ENCODE data around the gene SH2D5.
"Not testable (repeated sequence)": the region's sequence is repeated elsewhere in the genome, so short reads cannot be mapped to it uniquely, and the experiment has no call there.

The SH2D5 gene

DNA sequence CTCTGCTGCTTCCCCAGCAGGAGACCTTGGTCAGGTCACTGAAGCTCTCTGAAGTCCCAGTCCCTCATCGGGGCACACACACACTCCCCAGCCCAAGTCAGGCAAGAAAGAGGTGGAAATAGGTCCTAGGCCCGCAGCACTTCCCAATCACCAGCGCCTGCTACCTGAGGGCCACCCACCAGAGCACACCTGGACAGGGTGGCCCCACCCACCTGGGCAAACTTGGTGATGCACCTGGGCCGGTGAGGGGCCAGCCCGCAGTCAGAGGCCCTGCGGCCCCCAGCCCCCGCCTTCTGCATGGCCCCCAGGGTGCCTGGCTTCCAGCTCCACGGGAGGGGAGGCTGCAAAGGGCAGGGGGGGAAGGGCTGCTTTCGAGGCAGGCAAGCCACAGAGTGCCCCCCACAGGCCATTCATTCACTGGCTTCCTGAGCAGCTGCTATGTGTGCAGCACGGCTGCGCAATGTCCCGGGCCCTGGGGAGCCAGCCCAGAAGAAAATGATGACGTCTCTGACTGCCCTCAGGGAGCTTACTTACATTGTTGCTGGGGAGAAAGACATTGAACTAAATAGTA lies 4.7 kb downstream of the SH2D5 start:
- no peak for DNase-seq

DNA sequence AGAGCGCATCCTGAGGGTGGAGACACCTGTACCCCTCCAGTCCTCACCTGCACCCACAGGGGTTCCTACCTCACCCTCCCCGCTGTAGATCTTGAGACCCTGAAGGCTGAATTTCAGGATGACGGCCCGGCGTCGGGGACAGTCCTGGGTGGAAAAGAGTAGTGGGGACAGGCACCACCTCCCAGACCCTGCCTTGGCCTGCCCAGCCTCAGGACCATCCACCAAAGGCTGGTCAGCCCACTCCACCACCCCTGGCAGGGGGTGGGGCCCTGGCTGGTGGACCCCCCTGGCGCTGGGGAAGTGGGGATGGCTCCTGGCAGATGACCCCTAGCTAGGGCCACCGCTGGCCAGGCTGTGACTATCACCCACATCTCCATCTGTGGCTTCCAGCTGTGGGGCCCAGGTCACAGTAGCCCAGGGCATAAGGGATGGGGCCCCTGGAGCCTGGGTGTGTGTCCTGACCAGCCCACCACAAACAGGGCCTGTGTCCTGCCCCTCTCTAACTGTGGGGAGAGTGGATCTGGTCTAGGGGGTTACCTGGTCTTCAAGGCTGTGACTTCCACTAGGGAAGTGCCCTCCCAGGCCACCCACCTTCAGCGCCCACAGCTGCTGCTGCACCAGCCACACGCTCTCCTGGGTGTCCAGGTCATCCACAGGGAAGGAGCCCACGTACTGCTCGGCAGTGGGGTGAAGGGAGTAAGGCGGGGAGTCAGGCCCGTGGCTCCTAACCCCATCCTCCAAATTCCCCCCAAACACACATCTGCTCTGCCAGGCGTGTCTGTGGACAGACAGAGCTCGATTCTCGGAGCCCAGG lies 5.4 kb downstream of the SH2D5 start:
- no peak for DNase-seq

DNA sequence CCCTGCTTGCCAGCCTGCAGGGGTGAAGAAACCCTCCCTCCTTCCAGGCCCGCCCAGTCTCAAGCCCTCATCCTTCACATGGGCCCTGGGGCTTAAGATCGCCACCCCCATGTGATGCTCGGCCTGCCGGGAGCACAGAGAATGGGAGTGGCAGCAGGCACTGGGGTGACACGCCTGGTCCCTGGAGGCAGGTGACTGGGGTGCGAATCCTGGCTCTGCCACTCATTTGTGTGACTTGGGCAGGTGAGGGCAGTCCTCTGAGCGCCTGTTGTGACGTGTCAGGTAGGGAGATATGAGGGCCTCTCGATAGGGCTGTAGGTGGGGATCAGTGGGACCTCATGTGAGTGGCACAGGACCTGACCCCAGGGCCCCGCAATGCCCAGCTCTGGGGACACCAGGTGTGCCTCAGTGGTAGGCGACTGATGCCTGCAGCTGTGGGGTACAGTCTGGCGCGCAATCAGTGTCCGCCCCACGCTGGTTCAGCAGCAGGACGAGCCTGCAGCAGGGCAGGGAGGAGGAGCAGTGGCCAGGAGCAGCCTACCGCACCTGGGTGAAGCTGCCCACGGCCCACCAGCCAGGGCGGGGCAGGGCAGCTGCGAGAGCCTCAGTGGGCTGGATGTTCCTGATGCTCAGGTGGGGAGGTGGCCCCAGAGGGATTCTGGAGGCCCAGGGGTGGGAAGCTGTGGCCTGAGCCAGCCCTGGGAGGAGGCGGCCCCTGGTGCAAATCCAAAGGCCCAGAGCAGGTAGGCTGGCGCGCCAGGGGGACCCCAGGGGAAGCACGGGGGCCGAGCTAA lies 6.2 kb downstream of the SH2D5 start:
- no peak for DNase-seq

- DNase-seq = no peak
Observed at GRCh38 chr1:20725189-20726117, 7.0 kb downstream of the SH2D5 start.

DNA sequence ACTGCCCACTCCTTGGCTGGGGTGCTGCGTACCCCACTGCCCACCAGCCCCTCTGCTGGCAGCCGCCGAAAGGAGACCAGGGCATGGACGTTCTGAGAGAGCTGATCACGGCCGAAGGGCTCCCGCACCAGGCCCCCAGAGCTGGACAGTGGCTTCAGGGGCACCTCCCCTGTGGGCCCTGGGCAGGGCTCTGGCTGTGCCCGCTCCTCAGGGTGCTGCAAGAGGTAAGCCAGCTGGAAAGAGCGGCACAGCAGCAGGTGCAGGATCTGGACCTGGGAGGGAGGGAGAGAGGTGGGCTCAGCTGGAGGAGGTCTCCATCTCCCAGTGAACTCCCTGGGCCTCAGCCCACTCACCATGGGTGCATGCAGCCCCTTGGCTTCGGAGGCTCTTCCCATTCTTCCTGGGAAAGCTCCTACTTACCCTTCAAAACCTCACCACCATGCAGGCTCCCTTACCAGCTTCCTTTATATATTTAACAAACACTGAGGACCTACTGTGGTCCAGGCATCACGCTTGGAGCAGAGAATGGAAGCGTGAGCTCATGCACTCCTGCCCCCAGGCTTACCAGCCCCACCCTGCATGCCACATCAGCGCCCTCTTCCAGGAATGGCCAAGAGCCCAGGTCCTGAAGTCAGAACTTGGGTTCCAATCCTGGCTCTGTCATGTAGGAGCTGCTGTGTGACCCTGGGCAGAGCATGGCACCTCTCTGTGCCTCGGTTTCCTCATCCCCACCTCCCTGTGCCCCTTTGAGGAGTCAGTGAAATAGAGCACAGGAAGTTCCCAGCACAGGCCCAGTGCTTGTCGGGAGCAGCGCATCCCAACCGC lies 7.9 kb downstream of the SH2D5 start:
- no peak for DNase-seq

- no peak for DNase-seq
Observed at GRCh38 chr1:20723537-20724363, 8.8 kb downstream of the SH2D5 start.

- DNase-seq = no peak
Observed at GRCh38 chr1:20723159-20723536, 9.4 kb downstream of the SH2D5 start.

- no peak for DNase-seq
Observed at GRCh38 chr1:20721117-20722061, 11.1 kb downstream of the SH2D5 start.

- no peak for DNase-seq
Observed at GRCh38 chr1:20720631-20721091, 11.8 kb downstream of the SH2D5 start.

- DNase-seq = no peak
Observed at GRCh38 chr1:20719871-20720620, 12.5 kb downstream of the SH2D5 start.

DNA sequence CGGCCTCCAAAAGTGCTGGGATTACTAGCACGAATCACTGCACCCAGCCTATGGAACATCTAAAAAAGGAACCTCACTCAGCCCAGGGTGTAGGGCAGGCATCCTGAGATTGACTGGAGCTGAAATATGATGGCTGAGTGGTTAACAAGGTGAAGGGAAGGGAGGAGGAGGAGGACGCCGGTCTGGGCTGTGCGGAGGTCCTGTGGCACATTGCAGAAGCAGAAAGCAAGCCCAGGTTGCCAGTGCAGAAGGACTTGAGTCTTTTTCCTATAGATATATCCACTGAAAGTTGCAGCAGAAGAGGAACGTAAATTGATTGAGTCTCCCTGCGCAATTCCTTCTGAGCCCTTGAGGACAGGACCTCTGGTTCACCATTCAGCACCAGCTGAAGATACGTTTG lies 13.2 kb downstream of the SH2D5 start:
- DNase-seq = no peak

DNA sequence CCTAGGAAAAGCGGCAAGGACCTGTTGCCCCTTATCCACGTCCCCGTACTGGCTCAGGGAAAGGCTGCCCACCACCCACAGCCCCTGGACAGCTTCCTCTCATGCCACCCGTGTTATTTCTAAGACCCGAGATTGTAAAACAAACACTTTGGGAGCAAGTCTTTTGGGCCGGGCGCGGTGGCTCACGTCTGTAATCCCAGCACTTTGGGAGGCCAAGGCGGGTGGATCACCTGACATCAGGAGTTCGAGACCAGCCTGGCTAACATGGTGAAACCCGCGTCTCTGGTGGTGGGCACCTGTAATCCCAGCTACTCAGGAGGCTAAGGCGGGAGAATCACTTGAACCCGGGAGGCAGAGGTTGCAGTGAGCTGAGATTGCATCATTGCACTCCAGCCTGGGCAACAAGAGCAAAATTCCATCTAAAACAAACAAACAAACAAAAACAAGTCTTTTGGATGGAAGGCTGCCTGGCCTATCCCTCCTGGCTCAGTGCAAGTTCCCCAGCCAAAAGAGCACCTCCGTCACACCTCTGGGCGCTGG lies 14.1 kb downstream of the SH2D5 start:
- DNase-seq = not testable (repeated sequence)

- DNase-seq = peak; percentile 45 to 54
Observed at GRCh38 chr1:20717452-20718342, 14.8 kb downstream of the SH2D5 start, which contains the start of gene KIF17. KIF17 (minus strand) TSS chr1:20718007; CDS start chr1:20717706, 301 bp downstream.

DNA sequence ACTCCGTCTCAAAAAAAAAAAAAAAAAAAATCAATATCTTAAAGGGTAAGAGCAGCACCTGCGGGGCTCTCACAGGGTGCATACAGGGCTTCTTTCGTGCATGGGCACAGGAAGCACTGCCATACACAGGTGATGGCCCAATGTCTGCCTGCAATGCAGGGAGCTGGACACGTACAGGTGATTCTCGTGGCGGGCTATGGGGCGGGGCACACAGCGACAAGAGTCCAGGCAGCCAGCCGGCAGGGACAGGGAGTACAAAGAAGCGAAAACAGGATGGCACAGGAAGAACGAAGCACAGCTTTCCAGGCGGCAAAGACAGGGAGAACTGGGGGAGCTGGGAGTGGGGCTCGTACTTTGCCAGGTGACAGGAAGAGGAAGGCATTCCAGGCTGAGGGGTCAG lies 16.3 kb downstream of the SH2D5 start:
- no peak for DNase-seq

DNA sequence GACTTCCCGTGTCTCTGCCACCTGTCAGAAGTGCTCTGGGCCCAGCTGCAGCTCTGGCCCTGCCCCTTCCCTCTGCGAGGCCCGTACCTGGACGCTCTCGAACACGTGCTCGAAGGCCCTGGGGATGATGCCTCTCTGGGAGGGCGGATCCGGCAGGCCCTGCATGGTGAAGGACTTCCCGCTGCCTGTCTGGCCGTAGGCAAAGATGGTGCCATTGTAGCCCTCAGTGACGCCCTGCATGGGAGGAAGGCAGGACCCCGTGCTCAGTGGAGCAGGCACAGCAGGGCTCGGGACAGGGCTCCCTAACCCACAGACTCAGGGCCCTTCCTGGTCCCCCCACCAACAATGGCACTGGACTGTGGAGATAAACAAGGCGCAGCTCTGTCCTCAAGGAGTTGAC lies 17.1 kb downstream of the SH2D5 start:
- no peak for DNase-seq

- DNase-seq = no peak
Observed at GRCh38 chr1:20713440-20713839, 19.1 kb downstream of the SH2D5 start.

- DNase-seq = no peak
Observed at GRCh38 chr1:20712215-20712577, 20.3 kb downstream of the SH2D5 start.
